Stimulated activated CD8-positive, alpha-beta memory T cell treated with anti-CD3 and anti-CD28 coated beads, Interleukin-12 subunit alpha, Interleukin-12 subunit beta, amount 100 ng/mL, for 1 hour (primary cell): ENCODE measurements around the gene PPP3CA.
"Not testable (repeated sequence)": the region's sequence is repeated elsewhere in the genome, so short reads cannot be mapped to it uniquely, and the experiment has no call there.

ENCODE experiments used
- DNase-seq: peaks from one replicate; pipeline ENCODE4 v3.0.0-alpha.2; 2020; ENCODE audit warnings: low read depth

Gene PPP3CA

GRCh38 chr4:101208171-101208570, 139.2 kb downstream of the PPP3CA start:
- DNase-seq = no peak

- DNase-seq = peak; percentile 5
These were observed 141.4 kb downstream of the PPP3CA start for GRCh38 chr4:101205916-101206315.

- DNase-seq = no peak
These were observed 145.9 kb downstream of the PPP3CA start for GRCh38 chr4:101201421-101201820.

GRCh38 chr4:101200561-101200960, 146.8 kb downstream of the PPP3CA start:
- no peak for DNase-seq

- DNase-seq = no peak
These were observed 147.6 kb downstream of the PPP3CA start for GRCh38 chr4:101199507-101200285.

- DNase-seq = no peak
These were observed 148.5 kb downstream of the PPP3CA start for GRCh38 chr4:101198682-101199339.

- DNase-seq = no peak
These were observed 150.0 kb downstream of the PPP3CA start for GRCh38 chr4:101197350-101197749.

- no peak for DNase-seq
These were observed 155.1 kb downstream of the PPP3CA start for GRCh38 chr4:101192244-101192643.

GRCh38 chr4:101191302-101192098, 155.8 kb downstream of the PPP3CA start:
- no peak for DNase-seq

GRCh38 chr4:101190751-101191150, 156.6 kb downstream of the PPP3CA start:
- no peak for DNase-seq

GRCh38 chr4:101188906-101189305, 158.4 kb downstream of the PPP3CA start:
- no peak for DNase-seq

GRCh38 chr4:101187841-101188240, 159.5 kb downstream of the PPP3CA start:
- DNase-seq = no peak

GRCh38 chr4:101186567-101187184, 160.7 kb downstream of the PPP3CA start:
- DNase-seq = no peak

- DNase-seq = no peak
These were observed 162.7 kb downstream of the PPP3CA start for GRCh38 chr4:101184668-101185067.

- no peak for DNase-seq
These were observed 163.5 kb downstream of the PPP3CA start for GRCh38 chr4:101183666-101184373.

- no peak for DNase-seq
These were observed 164.1 kb downstream of the PPP3CA start for GRCh38 chr4:101183221-101183620.

- not testable (repeated sequence) for DNase-seq
These were observed 164.6 kb downstream of the PPP3CA start for GRCh38 chr4:101182688-101183087.

GRCh38 chr4:101178731-101179130, 168.6 kb downstream of the PPP3CA start:
- no peak for DNase-seq

- DNase-seq = no peak
These were observed 170.2 kb downstream of the PPP3CA start for GRCh38 chr4:101177154-101177553.

GRCh38 chr4:101175896-101176676, 171.2 kb downstream of the PPP3CA start:
- DNase-seq = no peak
